Measurements from ENCODE around the gene NXN. TPM values are rescaled to one million over a fixed set of nuclear protein-coding genes. Genes with fewer than 3 reads are reported as not detected.
A peak's percentile ranks its signal among the peaks of the same experiment; 100 is the strongest.
"Not testable (repeated sequence)": the region's sequence is repeated elsewhere in the genome, so short reads cannot be mapped to it uniquely, and the experiment has no call there.

NXN gene
- total RNA-seq, 2 experiments from 2014 or later, result 0.22 to 0.65 TPM

- Mint-ChIP-seq H3K9me3 (no peaks in the 10 kb centered on the region), H3K27ac (no peak overlapping the region), H3K4me3 (no peak overlapping the region), H3K27me3 (no peaks in the 10 kb centered on the region), H3K36me3 (ENCODE audit: low read depth) (no peaks in the 10 kb centered on the region), H3K4me1 (no peaks in the 10 kb centered on the region)
- no peak for DNase-seq
- POLR2A ChIA-PET, result no interaction called here
- CTCF ChIA-PET, result interaction anchor here (1.1 to 1.2 kb wide), 2 partner anchors 11 to 256 kb away, joined by 3 to 4 read pairs; partner anchors contain the start of gene TIMM22
Observed at GRCh38 chr17:986322-986929, 6.8 kb upstream of the NXN start.

GRCh38 chr17:983921-984320, 4.3 kb upstream of the NXN start:
- Mint-ChIP-seq H3K27me3 (no peaks in the 10 kb centered on the region), H3K36me3 (ENCODE audit: low read depth) (no peaks in the 10 kb centered on the region), H3K9me3 (no peaks in the 10 kb centered on the region), H3K4me3 (no peak overlapping the region), H3K27ac (no peak overlapping the region), H3K4me1 (peaks cover 13% of the 10 kb centered on the region)
- ChIA-PET CTCF (no interaction called here), POLR2A (no interaction called here)
- no peak for DNase-seq

GRCh38 chr17:981292-981658, 1.7 kb upstream of the NXN start:
- ChIA-PET CTCF (interaction anchor here (0.7 to 4.3 kb wide), 22 partner anchors 9 to 575 kb away, joined by 3 to 31 read pairs (median 3); partner anchors contain the start of genes GLOD4, MRM3 and TIMM22), POLR2A (interaction anchor here (0.6 to 0.9 kb wide), 2 partner anchors 15 to 185 kb away, joined by 3 read pairs; partner anchors contain the start of gene TIMM22)
- H3K9me3 Mint-ChIP-seq, result no peaks in the 10 kb centered on the region
- peaks cover 21% of the 10 kb centered on the region for H3K27me3 Mint-ChIP-seq
- H3K4me1 Mint-ChIP-seq, result peaks cover 18% of the 10 kb centered on the region
- H3K27ac Mint-ChIP-seq, result no peak overlapping the region
- peak overlapping the region; percentile 65 for H3K4me3 Mint-ChIP-seq
- peaks cover 2% of the 10 kb centered on the region for H3K36me3 Mint-ChIP-seq (ENCODE audit: low read depth)
- no peak for DNase-seq

- CTCF ChIA-PET, result interaction anchor here (0.7 to 4.3 kb wide), 23 partner anchors 8 to 575 kb away, joined by 3 to 31 read pairs (median 3); partner anchors contain the start of genes GLOD4, MRM3 and TIMM22
- Mint-ChIP-seq H3K4me1 (peaks cover 18% of the 10 kb centered on the region), H3K36me3 (ENCODE audit: low read depth) (peaks cover 2% of the 10 kb centered on the region), H3K27me3 (peaks cover 27% of the 10 kb centered on the region), H3K27ac (peak overlapping the region; percentile 79), H3K9me3 (no peaks in the 10 kb centered on the region), H3K4me3 (peak overlapping the region; percentile 69)
- POLR2A ChIA-PET, result interaction anchor here (0.6 to 0.9 kb wide), 3 partner anchors 16 to 244 kb away, joined by 3 read pairs; partner anchors contain the start of gene TIMM22
- peak; percentile 88 for DNase-seq
Observed at GRCh38 chr17:980406-981291, 1.1 kb upstream of the NXN start.

- H3K9me3 Mint-ChIP-seq, result no peaks in the 10 kb centered on the region
- CTCF ChIA-PET, result interaction anchor here (1.7 to 4.3 kb wide), 3 partner anchors 17 to 198 kb away, joined by 3 to 31 read pairs (median 8); partner anchors contain the start of genes GLOD4, MRM3 and TIMM22
- peaks cover 18% of the 10 kb centered on the region for H3K4me1 Mint-ChIP-seq
- H3K4me3 Mint-ChIP-seq, result no peak overlapping the region
- H3K27me3 Mint-ChIP-seq, result peaks cover 37% of the 10 kb centered on the region
- DNase-seq, result peak; percentile 17
- POLR2A ChIA-PET, result no interaction called here
- H3K36me3 Mint-ChIP-seq (ENCODE audit: low read depth), result peaks cover 2% of the 10 kb centered on the region
- H3K27ac Mint-ChIP-seq, result no peak overlapping the region
Observed at GRCh38 chr17:979212-979538, 401 bp downstream of the NXN start.

GRCh38 chr17:978103-979093, 1.2 kb downstream of the NXN start:
- Mint-ChIP-seq H3K4me1 (peaks cover 18% of the 10 kb centered on the region), H3K9me3 (no peaks in the 10 kb centered on the region), H3K4me3 (peak overlapping the region; percentile 35), H3K27me3 (peaks cover 38% of the 10 kb centered on the region), H3K36me3 (ENCODE audit: low read depth) (peaks cover 2% of the 10 kb centered on the region), H3K27ac (no peak overlapping the region)
- CTCF ChIA-PET, result interaction anchor here (0.6 to 1.7 kb wide), 2 partner anchors 143 to 410 kb away, joined by 3 read pairs; no protein-coding TSS in a partner anchor
- POLR2A ChIA-PET, result no interaction called here
- DNase-seq, result no peak

- no peak for DNase-seq
- POLR2A ChIA-PET, result no interaction called here
- CTCF ChIA-PET, result interaction anchor here (1.1 kb wide), 1 partner anchor 229 kb away, joined by 3 read pairs; no protein-coding TSS in a partner anchor
- no peak overlapping the region for H3K27ac Mint-ChIP-seq
- H3K36me3 Mint-ChIP-seq (ENCODE audit: low read depth), result peaks cover 2% of the 10 kb centered on the region
- H3K4me3 Mint-ChIP-seq, result no peak overlapping the region
- H3K9me3 Mint-ChIP-seq, result no peaks in the 10 kb centered on the region
- H3K4me1 Mint-ChIP-seq, result peaks cover 18% of the 10 kb centered on the region
- H3K27me3 Mint-ChIP-seq, result peaks cover 39% of the 10 kb centered on the region
Observed at GRCh38 chr17:977166-977565, 2.4 kb downstream of the NXN start.

GRCh38 chr17:976312-976711, 3.3 kb downstream of the NXN start:
- H3K4me1 Mint-ChIP-seq, result peaks cover 17% of the 10 kb centered on the region
- peaks cover 39% of the 10 kb centered on the region for H3K27me3 Mint-ChIP-seq
- peaks cover 2% of the 10 kb centered on the region for H3K36me3 Mint-ChIP-seq (ENCODE audit: low read depth)
- ChIA-PET POLR2A (no interaction called here), CTCF (interaction anchor here (0.5 to 1.1 kb wide), 4 partner anchors 13 to 230 kb away, joined by 3 to 5 read pairs (median 3); no protein-coding TSS in a partner anchor)
- DNase-seq, result no peak
- H3K27ac Mint-ChIP-seq, result no peak overlapping the region
- H3K4me3 Mint-ChIP-seq, result no peak overlapping the region
- H3K9me3 Mint-ChIP-seq, result no peaks in the 10 kb centered on the region

GRCh38 chr17:975371-975915, 4.1 kb downstream of the NXN start:
- H3K27ac Mint-ChIP-seq, result no peak overlapping the region
- CTCF ChIA-PET, result interaction anchor here (1.1 kb wide), 1 partner anchor 21 kb away, joined by 3 read pairs; the partner anchor contains the start of gene TIMM22
- H3K36me3 Mint-ChIP-seq (ENCODE audit: low read depth), result peaks cover 2% of the 10 kb centered on the region
- peaks cover 10% of the 10 kb centered on the region for H3K4me1 Mint-ChIP-seq
- no peaks in the 10 kb centered on the region for H3K9me3 Mint-ChIP-seq
- no peak overlapping the region for H3K4me3 Mint-ChIP-seq
- peaks cover 39% of the 10 kb centered on the region for H3K27me3 Mint-ChIP-seq
- no peak for DNase-seq
- POLR2A ChIA-PET, result no interaction called here

GRCh38 chr17:974778-975177, 4.8 kb downstream of the NXN start:
- H3K27ac Mint-ChIP-seq; H3K36me3 Mint-ChIP-seq (ENCODE audit: low read depth); DNase-seq; H3K4me3 Mint-ChIP-seq; POLR2A ChIA-PET; H3K4me1 Mint-ChIP-seq; H3K9me3 Mint-ChIP-seq: not testable (repeated sequence)
- CTCF ChIA-PET, result interaction anchor here (1.1 kb wide), 1 partner anchor 22 kb away, joined by 3 read pairs; the partner anchor contains the start of gene TIMM22
- H3K27me3 Mint-ChIP-seq, result peaks cover 43% of the 10 kb centered on the region

GRCh38 chr17:973053-973452, 6.5 kb downstream of the NXN start:
- no peaks in the 10 kb centered on the region for H3K36me3 Mint-ChIP-seq (ENCODE audit: low read depth)
- POLR2A ChIA-PET, result no interaction called here

GRCh38 chr17:971861-972260, 7.7 kb downstream of the NXN start:
- H3K36me3 Mint-ChIP-seq (ENCODE audit: low read depth); POLR2A ChIA-PET: not testable (repeated sequence)
- peaks cover 35% of the 10 kb centered on the region for H3K27me3 Mint-ChIP-seq

More at GRCh38 chr17:973053-973452, 6.5 kb downstream of the NXN start:
- no peak overlapping the region for H3K4me3 Mint-ChIP-seq
- CTCF ChIA-PET, result interaction anchor here (1.1 to 2.0 kb wide), 3 partner anchors 8 to 67 kb away, joined by 3 to 8 read pairs (median 5); partner anchors contain the start of gene TIMM22
- H3K27me3 Mint-ChIP-seq, result peaks cover 44% of the 10 kb centered on the region
- no peak overlapping the region for H3K27ac Mint-ChIP-seq
- no peak for DNase-seq
- peaks cover 2% of the 10 kb centered on the region for H3K4me1 Mint-ChIP-seq
- H3K9me3 Mint-ChIP-seq, result no peaks in the 10 kb centered on the region

More at GRCh38 chr17:971861-972260, 7.7 kb downstream of the NXN start:
- H3K9me3 Mint-ChIP-seq, H3K4me1 Mint-ChIP-seq, DNase-seq, H3K27ac Mint-ChIP-seq, H3K4me3 Mint-ChIP-seq: not testable (repeated sequence)
- CTCF ChIA-PET, result interaction anchor here (1.3 to 2.0 kb wide), 2 partner anchors 9 to 25 kb away, joined by 5 to 8 read pairs; partner anchors contain the start of gene TIMM22

All from activated CD4-positive, alpha-beta T cell treated with anti-CD3 and anti-CD28 coated beads, Interleukin-2, amount 10 ng/mL, durations not matched to agents 7 days and 5 days (primary cell).